Coronary artery (tissue), 2 donors: ENCODE results near the gene NKD1.

Experiments used
- DNase-seq: peaks from one replicate; pipeline ENCODE4 v3.0.0-alpha.2; 2017; ENCODE audit warnings: low spot score
- H3K27ac ChIP-seq, 2 donors: fragments of 200-600 bp; sonication (generic); one replicate each; pipeline ENCODE4 v1.5.1; 2016 to 2019
- H3K4me3 ChIP-seq: fragments of 200-600 bp; sonication (generic); 2 replicates; pipeline ENCODE4 v1.5.1; 2016; ENCODE audit warnings: mild to moderate bottlenecking, moderate library complexity
- TF ChIP-seq, protein P1 (sequence below): fragments of 200-600 bp; sonication (generic); IDR thresholded peaks from one replicate; pipeline ENCODE4 v1.5.1; 2019; ENCODE audit warnings: antibody characterized with exemption

NKD1 gene

DNA sequence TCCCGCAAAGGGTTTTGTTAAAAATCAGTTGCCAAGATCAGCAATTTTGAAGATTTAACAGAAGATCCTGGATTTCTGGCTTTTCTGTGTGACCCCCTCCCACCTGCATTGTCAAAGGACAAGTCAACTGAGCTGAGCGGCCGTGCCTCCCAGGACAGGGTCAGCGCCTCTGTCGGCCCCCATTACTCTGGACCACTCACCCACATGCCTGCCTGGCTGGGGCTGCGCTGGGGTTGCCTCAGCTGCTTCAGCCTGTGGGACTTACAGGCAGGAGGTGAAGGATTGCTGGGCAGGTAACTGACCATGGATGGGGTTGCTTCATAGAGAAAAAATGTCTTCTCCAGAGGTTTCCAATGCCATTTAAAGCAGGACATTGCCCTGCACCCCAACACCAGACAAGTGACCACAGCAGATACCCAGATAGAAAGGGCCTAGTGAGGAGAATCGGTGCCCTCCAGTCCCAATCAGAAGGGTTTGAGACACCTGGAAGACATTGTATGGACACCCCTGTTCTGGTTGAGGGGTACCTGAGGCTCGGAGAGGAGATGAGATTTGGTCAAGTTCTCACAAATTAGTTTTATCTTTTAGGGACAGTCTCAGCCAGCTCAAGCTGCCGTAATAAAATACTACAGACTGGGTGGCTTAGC, 80.1 kb downstream of the NKD1 start:
- Histone ChIP-seq H3K27ac (no peak overlapping the region), H3K4me3 (no peak overlapping the region)
- DNase-seq: no peak
- TF ChIP-seq, protein P1, sequence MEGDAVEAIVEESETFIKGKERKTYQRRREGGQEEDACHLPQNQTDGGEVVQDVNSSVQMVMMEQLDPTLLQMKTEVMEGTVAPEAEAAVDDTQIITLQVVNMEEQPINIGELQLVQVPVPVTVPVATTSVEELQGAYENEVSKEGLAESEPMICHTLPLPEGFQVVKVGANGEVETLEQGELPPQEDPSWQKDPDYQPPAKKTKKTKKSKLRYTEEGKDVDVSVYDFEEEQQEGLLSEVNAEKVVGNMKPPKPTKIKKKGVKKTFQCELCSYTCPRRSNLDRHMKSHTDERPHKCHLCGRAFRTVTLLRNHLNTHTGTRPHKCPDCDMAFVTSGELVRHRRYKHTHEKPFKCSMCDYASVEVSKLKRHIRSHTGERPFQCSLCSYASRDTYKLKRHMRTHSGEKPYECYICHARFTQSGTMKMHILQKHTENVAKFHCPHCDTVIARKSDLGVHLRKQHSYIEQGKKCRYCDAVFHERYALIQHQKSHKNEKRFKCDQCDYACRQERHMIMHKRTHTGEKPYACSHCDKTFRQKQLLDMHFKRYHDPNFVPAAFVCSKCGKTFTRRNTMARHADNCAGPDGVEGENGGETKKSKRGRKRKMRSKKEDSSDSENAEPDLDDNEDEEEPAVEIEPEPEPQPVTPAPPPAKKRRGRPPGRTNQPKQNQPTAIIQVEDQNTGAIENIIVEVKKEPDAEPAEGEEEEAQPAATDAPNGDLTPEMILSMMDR: no peak

DNA sequence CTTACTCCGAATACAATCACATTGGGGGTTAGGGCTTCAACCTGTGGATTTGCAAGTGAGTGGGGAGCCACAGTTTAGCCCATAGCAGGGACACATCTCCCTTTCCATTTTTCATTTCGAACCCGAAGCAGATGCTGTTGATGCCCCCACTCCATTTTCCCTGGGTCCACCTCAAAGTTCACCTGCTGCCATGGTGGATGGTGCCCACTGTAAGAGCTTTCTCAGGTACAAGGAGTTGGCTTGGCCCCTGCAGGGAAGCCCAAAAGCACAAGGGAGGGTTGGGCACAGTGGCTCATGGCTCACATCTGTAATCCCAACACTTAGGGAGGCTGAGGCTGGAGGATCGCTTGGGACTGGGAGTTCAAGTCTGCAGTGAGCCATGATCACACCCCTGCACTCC, 81.1 kb downstream of the NKD1 start:
- Histone ChIP-seq H3K4me3 (no peak overlapping the region), H3K27ac (no peak overlapping the region)
- DNase-seq: no peak
- TF ChIP-seq, protein P1: no peak

DNA sequence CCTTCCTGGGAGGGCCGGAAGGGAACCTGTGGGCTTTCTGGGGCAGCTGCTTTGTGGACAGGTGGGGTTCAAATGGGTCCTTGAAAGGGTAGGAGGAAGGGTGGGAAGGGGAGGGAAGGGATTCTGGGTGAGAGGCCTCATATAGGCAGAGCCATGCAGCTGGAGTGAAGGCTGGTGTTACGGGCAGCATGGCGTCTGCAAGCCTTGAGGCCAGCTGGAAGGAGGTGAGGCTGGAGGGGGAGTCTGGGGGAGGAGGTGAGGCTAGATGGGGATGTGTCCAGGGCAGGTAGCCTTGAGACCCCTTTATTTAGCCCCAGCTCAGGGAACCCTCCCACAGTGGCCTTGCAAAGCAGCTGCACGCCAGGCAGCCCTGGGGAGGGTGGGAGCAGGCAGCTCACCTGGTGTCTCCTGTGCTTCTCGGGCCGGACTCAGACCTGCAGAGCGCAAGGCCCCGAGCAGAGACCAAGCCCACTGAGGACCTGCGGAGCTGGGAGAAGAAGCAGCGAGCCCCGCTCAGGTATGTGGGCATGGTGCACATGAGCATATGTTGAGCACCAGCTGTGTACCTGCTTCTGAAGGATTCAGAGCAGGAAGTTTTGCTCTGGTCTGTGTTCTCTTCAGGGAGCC, 82.3 kb downstream of the NKD1 start:
- DNase-seq: no peak
- H3K4me3 ChIP-seq: no peak overlapping the region
- H3K27ac ChIP-seq: no peak overlapping the region
- TF ChIP-seq, protein P1: no peak

DNA sequence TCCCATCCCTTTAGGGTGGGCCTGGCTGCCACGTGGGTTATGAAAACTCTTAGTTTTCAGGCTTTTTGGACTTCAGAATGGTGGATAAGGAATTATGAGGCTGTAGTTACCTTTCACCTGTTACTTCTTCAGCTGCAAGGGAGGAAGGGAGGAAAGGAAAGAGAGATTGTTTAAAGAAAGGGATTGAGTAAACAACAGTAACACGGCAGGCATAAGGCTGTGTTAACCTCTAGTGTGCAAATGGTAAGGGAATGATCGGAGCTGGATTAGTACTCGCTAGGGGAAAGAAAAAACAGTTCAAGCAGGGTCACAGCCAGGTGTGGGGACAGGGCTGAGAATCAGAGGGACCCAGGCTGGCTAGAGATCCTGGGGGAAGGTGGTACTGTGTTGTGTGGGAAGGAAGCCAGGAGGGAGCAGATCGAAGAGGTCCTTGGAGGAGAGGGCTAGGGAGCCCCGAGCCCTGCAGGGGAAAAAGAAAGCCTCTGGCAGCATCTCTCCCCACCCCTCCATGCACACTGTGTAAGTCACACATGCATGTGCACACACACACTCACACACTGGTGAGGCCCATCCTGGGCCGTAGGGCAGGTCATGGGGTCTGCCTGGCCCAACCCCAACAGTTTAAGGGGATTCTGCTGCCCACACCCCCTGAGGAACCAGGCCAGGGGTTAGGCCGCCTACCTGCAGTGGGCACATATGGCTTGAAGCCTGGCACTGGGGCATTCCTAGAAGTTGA, 83.2 kb downstream of the NKD1 start:
- Histone ChIP-seq H3K4me3 (no peak overlapping the region), H3K27ac (no peak overlapping the region)
- TF ChIP-seq, protein P1: no peak
- DNase-seq: no peak

DNA sequence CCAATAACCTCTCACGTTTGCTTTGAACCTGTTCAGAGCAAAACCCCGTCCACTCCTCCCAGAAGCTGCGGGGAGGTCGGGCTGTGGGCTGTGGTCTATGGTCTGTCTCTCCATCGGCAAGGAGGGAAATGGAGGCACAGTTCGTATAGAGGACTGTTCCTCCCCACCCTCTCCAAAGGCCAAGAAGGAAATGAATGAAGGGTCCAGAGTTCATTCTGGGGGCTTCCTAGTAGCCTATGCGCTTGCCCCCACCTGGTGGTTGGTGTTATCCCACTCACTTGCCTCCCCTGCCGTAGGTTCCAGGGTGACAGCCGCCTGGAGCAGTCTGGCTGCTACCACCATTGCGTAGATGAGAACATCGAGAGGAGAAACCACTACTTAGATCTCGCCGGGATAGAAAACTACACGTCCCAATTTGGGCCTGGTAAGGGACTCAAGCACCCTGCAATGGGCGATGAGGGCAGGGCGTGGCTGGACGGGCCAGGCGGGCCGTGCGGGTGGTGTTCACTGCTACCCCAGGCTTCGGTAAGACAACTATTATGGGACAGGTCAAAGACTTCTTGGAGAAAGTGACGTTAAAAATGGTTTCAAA, 83.9 kb downstream of the NKD1 start:
- TF ChIP-seq, protein P1: no peak

DNA sequence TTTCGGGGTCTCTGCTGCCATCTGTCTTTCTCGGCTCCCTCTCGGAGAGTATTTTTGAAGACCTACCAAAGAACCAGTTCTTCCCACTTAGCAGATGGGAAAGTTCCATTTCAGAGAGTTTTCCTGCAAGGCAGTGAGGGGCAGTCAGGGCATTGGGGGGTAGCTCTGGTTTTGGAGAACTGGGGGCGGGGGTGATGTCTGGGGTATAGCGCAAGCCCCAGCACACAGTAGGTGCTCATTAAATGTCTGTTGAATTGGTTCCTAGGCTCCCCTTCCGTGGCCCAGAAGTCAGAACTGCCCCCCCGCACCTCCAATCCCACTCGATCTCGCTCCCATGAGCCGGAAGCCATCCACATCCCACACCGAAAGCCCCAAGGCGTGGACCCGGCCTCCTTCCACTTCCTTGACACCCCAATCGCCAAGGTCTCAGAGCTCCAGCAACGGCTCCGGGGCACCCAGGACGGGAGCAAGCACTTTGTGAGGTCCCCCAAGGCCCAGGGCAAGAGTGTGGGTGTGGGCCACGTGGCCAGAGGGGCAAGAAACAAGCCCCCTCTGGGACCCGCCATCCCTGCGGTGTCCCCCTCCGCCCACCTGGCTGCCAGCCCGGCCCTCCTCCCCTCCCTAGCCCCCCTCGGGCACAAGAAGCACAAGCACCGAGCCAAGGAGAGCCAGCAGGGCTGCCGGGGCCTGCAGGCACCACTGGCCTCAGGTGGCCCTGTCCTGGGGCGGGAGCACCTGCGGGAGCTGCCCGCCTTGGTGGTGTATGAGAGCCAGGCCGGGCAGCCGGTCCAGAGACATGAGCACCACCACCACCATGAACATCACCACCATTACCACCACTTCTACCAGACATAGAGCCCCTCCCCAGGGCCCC, 85.0 kb downstream of the NKD1 start:
- Histone ChIP-seq H3K27ac (no peak overlapping the region), H3K4me3 (no peak overlapping the region)
- TF ChIP-seq, protein P1: no peak
- no peak for DNase-seq

More for the DNA sequence above, 83.9 kb downstream of the NKD1 start:
- no peak overlapping the region for H3K27ac ChIP-seq
- DNase-seq: no peak
- no peak overlapping the region for H3K4me3 ChIP-seq
